ENCODE data around the gene SMIM3.

- TF ChIP-seq EP300 (IDR thresholded peaks at IDR 0.05) (no peak), POLR2A (IDR thresholded peaks at IDR 0.05) (no peak)
Measured at GRCh38 chr5:150816946-150817345, 38.4 kb downstream of the SMIM3 start.

Measured in sigmoid colon (tissue), 4 donors.